Common myeloid progenitor, CD34-positive (primary cell): ENCODE data around the gene ATOH8.

Source experiments
- CTCF ChIA-PET: fragments of 350-600 bp; sonication (Branson Sonifier 250); formaldehyde crosslinking; loops from one replicate; lab custom pipeline; 2021; ENCODE audit warnings: antibody characterized with exemption; lab: Charles Lee
- POLR2A ChIA-PET: fragments of 350-600 bp; sonication (Branson Sonifier 250); formaldehyde crosslinking; loops from one replicate; lab custom pipeline; 2021; ENCODE audit warnings: antibody characterized with exemption; lab: Charles Lee
- DNase-seq, 3 donors: peaks; one replicate each; pipeline versions ENCODE4 v3.0.0 to v3.0.0-alpha.2; 2013
- H3K27ac ChIP-seq, 2 experiments: 1 replicate in 1 of 2; 2 replicates in 1 of 2; pipeline ENCODE4 v1.7.0; 2013; ENCODE audit warnings: inconsistent platforms in 2 of 2, low read length in 2 of 2, mild to moderate bottlenecking in 2 of 2, low read depth in 1 of 2, moderate library complexity in 1 of 2; ENCODE audit not compliant: severe bottlenecking in 2 of 2, insufficient read depth in 1 of 2, poor library complexity in 1 of 2
- H3K27me3 ChIP-seq, 5 experiments: replicated peaks in 2 of 5; 1 replicate in 3 of 5; 2 replicates in 2 of 5; pipeline versions ENCODE4 v1.6.1 to v1.7.0; 2013; ENCODE audit warnings: low read length in 4 of 5, mild to moderate bottlenecking in 2 of 5, moderate library complexity in 2 of 5, inconsistent platforms in 1 of 5; ENCODE audit not compliant: insufficient read depth in 5 of 5, control insufficient read depth in 4 of 5
- H3K36me3 ChIP-seq, 4 experiments: 1 replicate in 2 of 4; 2 replicates in 2 of 4; pipeline versions ENCODE4 v1.6.1 to v1.7.0; 2013; ENCODE audit warnings: low read length in 3 of 4, control low read depth in 1 of 4, mild to moderate bottlenecking in 1 of 4; ENCODE audit not compliant: control insufficient read depth in 4 of 4, insufficient read depth in 4 of 4
- H3K4me1 ChIP-seq, 4 experiments: 1 replicate in 3 of 4; 2 replicates in 1 of 4; pipeline versions ENCODE4 v1.6.1 to v1.7.1; 2013; ENCODE audit warnings: low read length in 3 of 4, mild to moderate bottlenecking in 3 of 4, control low read depth in 1 of 4, inconsistent platforms in 1 of 4, moderate library complexity in 1 of 4; ENCODE audit not compliant: control insufficient read depth in 4 of 4, insufficient read depth in 4 of 4; ENCODE audit errors: control extremely low read depth in 1 of 4
- H3K4me3 ChIP-seq, 7 experiments: 1 replicate in 4 of 7; 2 replicates in 3 of 7; pipeline versions ENCODE4 v1.5.1 to v1.7.0; 2013; ENCODE audit warnings: mild to moderate bottlenecking in 7 of 7, low read length in 6 of 7, moderate library complexity in 6 of 7, inconsistent platforms in 2 of 7, low read depth in 2 of 7, control low read depth in 1 of 7; ENCODE audit not compliant: insufficient read depth in 4 of 7, control insufficient read depth in 1 of 7; ENCODE audit errors: extremely low read depth in 1 of 7
- H3K9me3 ChIP-seq, 5 experiments: 1 replicate in 4 of 5; 2 replicates in 1 of 5; pipeline versions ENCODE4 v1.6.1 to v1.7.1; 2013; ENCODE audit warnings: low read length in 4 of 5, mild to moderate bottlenecking in 2 of 5, inconsistent platforms in 1 of 5, low read depth in 1 of 5, moderate library complexity in 1 of 5; ENCODE audit not compliant: control insufficient read depth in 4 of 5, insufficient read depth in 2 of 5; ENCODE audit errors: control extremely low read depth in 1 of 5
- WGBS: methylation state at CpG from one replicate; pipeline ENCODE4 v1.1.5; 2013; ENCODE audit not compliant: insufficient coverage; 5-methylcytosine and 5-hydroxymethylcytosine counted together

Gene ATOH8

DNA sequence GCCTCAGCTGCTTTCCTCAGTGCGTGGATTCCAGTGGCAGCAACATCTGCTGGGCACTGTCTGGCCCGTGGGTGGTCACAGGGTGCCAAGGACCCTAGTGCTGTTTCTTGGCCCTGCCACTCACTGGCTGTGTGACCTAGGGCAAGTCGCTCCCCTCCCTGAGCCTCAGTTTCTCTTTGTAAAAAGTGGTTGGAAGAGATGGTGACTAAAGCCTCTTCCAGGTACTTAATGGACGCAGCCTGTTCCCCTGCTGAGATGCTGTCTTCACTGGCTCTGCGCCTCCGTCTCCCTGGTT, 42.2 kb downstream of the ATOH8 start:
- POLR2A ChIA-PET, result no interaction called here
- CTCF ChIA-PET, result interaction anchor here (0.9 to 2.2 kb wide), 6 partner anchors 11 to 156 kb away, joined by 3 to 8 read pairs (median 6); partner anchors contain the start of gene ATOH8
- no peak overlapping the region for H3K4me3 ChIP-seq
- peaks cover 0 to 3% (median 0%) of the 10 kb centered on the region in 4 experiments for H3K4me1 ChIP-seq
- DNase-seq, result no peak
- peaks cover 0 to 3% (median under 1%) of the 10 kb centered on the region in 5 experiments for H3K9me3 ChIP-seq
- H3K27me3 ChIP-seq, result peaks cover 0 to 2% (median 0%) of the 10 kb centered on the region in 5 experiments
- no peak overlapping the region for H3K27ac ChIP-seq
- H3K36me3 ChIP-seq, result no peaks in the 10 kb centered on the region
- WGBS, result 95% methylated on average over 6 of the region's 6 CpGs

DNA sequence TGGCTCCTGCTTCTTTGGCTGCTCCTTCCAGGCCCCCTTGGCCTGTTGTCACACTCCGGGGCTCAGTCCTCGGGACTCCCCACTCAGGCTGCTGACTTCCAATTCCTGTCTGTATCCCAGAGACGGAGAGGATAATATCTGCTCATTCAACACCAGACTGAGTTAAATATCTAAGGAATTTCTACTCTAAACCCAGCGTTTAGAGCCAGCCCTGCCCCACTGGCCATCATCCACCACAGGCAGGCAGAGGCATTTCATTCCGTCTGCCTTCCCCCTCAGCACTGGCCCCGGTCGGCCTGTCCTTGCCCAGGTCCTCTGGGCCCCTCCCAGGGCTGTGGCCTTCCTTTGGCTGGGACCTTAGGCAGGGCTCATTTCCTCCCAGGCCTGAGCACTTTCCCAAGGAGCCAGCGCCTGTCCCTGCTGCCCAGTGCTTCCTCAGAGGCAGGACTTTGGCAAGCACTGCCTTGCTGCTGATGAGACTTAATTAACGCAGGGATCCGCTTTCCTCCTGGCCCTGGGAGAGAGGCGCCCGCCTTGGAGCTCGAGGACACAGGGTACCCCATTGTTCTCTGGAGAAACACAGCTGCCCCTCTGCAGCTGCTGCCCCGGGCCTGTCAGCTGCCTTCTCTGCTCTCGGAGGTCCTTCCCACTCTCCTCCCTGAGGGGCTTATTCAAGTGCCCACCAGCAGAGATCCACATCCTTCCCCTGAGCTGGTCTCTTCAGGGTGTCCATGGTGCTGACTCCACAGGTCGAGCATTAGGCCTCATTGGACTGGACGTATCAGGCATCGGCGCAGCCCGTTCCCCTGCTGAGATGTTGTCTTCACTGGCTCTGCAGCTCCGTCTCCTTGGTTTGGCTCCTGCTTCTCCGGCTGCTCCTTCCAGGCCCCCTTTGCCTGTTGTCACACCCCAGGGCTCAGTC, 42.8 kb downstream of the ATOH8 start:
- WGBS, result 94% methylated on average over 18 of the region's 22 CpGs
- Histone ChIP-seq H3K9me3 (peaks cover 0 to 6% (median 2%) of the 10 kb centered on the region in 5 experiments), H3K36me3 (no peaks in the 10 kb centered on the region), H3K27ac (no peak overlapping the region), H3K4me3 (no peak overlapping the region), H3K27me3 (peaks cover 0 to 2% (median 0%) of the 10 kb centered on the region in 5 experiments), H3K4me1 (no peaks in the 10 kb centered on the region)
- DNase-seq, result no peak
- ChIA-PET POLR2A (no interaction called here), CTCF (interaction anchor here (1.0 to 1.8 kb wide), 3 partner anchors 30 to 71 kb away, joined by 3 to 5 read pairs (median 4); no protein-coding TSS in a partner anchor)

DNA sequence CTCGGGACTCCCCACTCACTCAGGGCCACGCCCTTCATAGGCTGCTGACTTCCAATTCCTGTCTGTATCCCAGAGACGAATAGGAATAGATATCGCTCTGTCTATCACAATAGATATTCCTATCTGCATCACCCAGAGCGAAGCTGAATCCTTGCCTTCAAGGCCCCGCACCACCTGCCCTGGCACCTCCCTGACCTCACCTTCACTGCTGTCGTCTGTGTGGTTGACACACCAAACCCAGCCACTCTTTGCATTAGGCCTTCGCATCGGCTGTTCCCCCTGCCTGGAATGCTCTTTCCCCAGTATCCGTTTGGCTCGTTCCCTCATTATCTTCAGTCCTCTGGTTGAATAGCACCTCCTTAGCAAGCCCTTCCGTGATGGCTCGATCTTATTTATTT, 43.5 kb downstream of the ATOH8 start:
- H3K36me3 ChIP-seq, result no peaks in the 10 kb centered on the region
- peaks cover 0 to 6% (median 2%) of the 10 kb centered on the region in 5 experiments for H3K9me3 ChIP-seq
- no peak overlapping the region for H3K4me3 ChIP-seq
- no peaks in the 10 kb centered on the region for H3K4me1 ChIP-seq
- H3K27ac ChIP-seq, result no peak overlapping the region
- no peaks in the 10 kb centered on the region for H3K27me3 ChIP-seq
- WGBS, result 97% methylated on average over 10 of the region's 13 CpGs
- POLR2A ChIA-PET, result no interaction called here
- DNase-seq, result no peak
- CTCF ChIA-PET, result interaction anchor here (1.0 to 1.8 kb wide), 5 partner anchors 31 to 72 kb away, joined by 3 to 5 read pairs (median 4); no protein-coding TSS in a partner anchor

DNA sequence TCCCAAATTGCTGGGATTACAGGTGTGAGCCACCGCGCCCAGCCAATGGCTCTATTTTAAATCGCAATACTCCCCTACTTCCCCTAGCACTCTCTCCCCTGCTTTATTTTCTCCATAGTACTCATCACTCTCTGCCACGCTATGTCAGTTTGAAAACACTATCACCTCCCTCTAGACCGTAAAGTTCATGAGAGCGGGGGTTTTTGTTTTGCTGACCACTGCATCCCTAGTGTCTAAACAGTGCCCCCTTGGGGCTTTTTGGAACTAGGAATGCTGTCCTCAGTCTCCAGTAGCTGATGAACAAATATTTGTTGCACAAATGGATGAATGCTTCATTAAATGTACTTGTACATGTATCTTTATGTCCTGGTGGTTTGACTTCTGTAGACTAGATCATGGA, 44.1 kb downstream of the ATOH8 start:
- Histone ChIP-seq H3K36me3 (no peaks in the 10 kb centered on the region), H3K27me3 (no peaks in the 10 kb centered on the region), H3K4me3 (no peak overlapping the region), H3K4me1 (no peaks in the 10 kb centered on the region), H3K9me3 (peaks cover 0 to 6% (median 2%) of the 10 kb centered on the region in 5 experiments), H3K27ac (no peak overlapping the region)
- ChIA-PET CTCF (interaction anchor here (1.0 to 1.3 kb wide), 4 partner anchors 16 to 64 kb away, joined by 4 to 5 read pairs (median 4); no protein-coding TSS in a partner anchor), POLR2A (no interaction called here)
- WGBS, result 85% methylated on average over 6 of the region's 6 CpGs
- DNase-seq, result no peak

DNA sequence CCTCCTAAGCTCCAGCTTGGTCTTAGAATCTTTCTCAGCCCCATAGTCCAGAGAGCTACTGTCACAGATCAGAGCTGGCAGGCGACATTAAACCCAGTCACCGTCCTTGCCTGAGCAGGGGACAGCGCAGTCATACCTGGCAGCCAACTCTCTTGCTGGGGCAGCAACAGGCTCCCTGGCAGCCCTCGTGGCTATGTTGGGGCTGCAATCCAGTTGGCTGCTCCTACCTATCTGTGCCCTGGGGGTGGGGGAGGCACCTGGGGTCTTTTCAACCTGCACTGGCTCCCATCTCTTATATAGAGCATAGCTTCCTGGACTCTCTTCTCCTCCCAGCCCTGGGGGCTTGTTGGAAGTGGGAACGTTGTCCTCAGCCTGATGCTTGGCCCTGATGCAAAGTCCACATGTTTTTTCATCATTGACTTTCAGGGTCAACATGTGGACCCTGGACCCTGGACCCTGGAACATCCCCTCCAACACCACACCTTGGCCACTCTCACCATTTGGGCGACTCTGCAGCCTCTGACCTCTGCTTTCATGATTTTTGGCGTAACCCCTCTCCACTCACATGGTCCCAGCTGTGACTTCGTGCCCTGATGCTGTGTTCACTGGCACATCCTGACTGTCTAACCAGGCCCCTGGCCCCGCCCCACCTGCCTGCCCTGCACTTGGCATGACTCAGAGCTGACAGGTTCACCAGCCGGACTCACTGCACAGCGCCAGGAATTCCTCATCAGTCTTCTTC, 45.6 kb downstream of the ATOH8 start:
- no peak overlapping the region for H3K4me3 ChIP-seq
- peaks cover 0 to 6% (median 4%) of the 10 kb centered on the region in 4 experiments for H3K4me1 ChIP-seq
- no peak overlapping the region for H3K27ac ChIP-seq
- ChIA-PET CTCF (interaction anchor here (0.6 to 8.7 kb wide), 5 partner anchors 15 to 407 kb away, joined by 3 to 75 read pairs (median 4); partner anchors contain the start of gene ATOH8), POLR2A (no interaction called here)
- H3K9me3 ChIP-seq, result peaks cover 0 to 6% (median 2%) of the 10 kb centered on the region in 5 experiments
- no peaks in the 10 kb centered on the region for H3K36me3 ChIP-seq
- no peak for DNase-seq
- WGBS, result 88% methylated on average over 9 of the region's 11 CpGs
- H3K27me3 ChIP-seq, result no peaks in the 10 kb centered on the region

GRCh38 chr2:85800586-85800985, 46.8 kb downstream of the ATOH8 start:
- DNase-seq, result no peak
- H3K27me3 ChIP-seq, result no peaks in the 10 kb centered on the region
- no peaks in the 10 kb centered on the region for H3K36me3 ChIP-seq
- peaks cover 0 to 6% (median 2%) of the 10 kb centered on the region in 5 experiments for H3K9me3 ChIP-seq
- WGBS, result 100% methylated on average over 3 of the region's 3 CpGs
- POLR2A ChIA-PET, result no interaction called here
- peaks cover 0 to 9% (median 6%) of the 10 kb centered on the region in 4 experiments for H3K4me1 ChIP-seq
- H3K27ac ChIP-seq, result no peak overlapping the region
- CTCF ChIA-PET, result interaction anchor here (2.0 to 8.7 kb wide), 4 partner anchors 14 to 71 kb away, joined by 5 to 75 read pairs (median 10); partner anchors contain the start of gene ATOH8
- H3K4me3 ChIP-seq, result no peak overlapping the region
